Progenitor cell of endocrine pancreas (in vitro differentiated cells): Measurements from ENCODE around the gene NRXN3. TPM values are rescaled to one million over a fixed set of nuclear protein-coding genes. Genes with fewer than 3 reads are reported as not detected.

ENCODE experiments used
- DNase-seq: peaks from one replicate; pipeline ENCODE4 v3.0.0; 2021; ENCODE audit warnings: low spot score; ENCODE audit not compliant: unreplicated experiment
- H3K27ac Mint-ChIP-seq: 2 replicates; pipeline ENCODE4 v1.8.0; 2021; ENCODE audit warnings: mild to moderate bottlenecking, moderate library complexity, mixed read lengths
- H3K27me3 Mint-ChIP-seq: 2 replicates; pipeline ENCODE4 v1.8.0; 2021; ENCODE audit warnings: mixed read lengths
- H3K36me3 Mint-ChIP-seq: 2 replicates; pipeline ENCODE4 v1.8.0; 2022; ENCODE audit warnings: mixed read lengths; ENCODE audit not compliant: insufficient read depth
- H3K4me1 Mint-ChIP-seq: 2 replicates; pipeline ENCODE4 v1.8.0; 2021; ENCODE audit warnings: low read depth, mixed read lengths
- H3K4me3 Mint-ChIP-seq: 2 replicates; pipeline ENCODE4 v1.8.0; 2021; ENCODE audit warnings: low read depth, mild to moderate bottlenecking, moderate library complexity, mixed read lengths
- H3K9me3 Mint-ChIP-seq: 2 replicates; pipeline ENCODE4 v1.8.0; 2021; ENCODE audit warnings: low read depth, mixed read lengths
- total RNA-seq: library from RNA; stranded (reverse); gene quantifications from 2 replicates; pipeline ENCODE4 v1.2.1, GENCODE V29; 2021
- TF ChIP-seq, protein P1 (sequence below): fragments of 200-600 bp; sonication (generic); IDR thresholded peaks from one replicate; pipeline ENCODE4 v1.5.0; 2021; ENCODE audit warnings: antibody characterized with exemption, mild to moderate bottlenecking; ENCODE audit not compliant: unreplicated experiment

Gene NRXN3
- total RNA-seq, 1 donor from 2014 or later = 22.1 TPM

DNA sequence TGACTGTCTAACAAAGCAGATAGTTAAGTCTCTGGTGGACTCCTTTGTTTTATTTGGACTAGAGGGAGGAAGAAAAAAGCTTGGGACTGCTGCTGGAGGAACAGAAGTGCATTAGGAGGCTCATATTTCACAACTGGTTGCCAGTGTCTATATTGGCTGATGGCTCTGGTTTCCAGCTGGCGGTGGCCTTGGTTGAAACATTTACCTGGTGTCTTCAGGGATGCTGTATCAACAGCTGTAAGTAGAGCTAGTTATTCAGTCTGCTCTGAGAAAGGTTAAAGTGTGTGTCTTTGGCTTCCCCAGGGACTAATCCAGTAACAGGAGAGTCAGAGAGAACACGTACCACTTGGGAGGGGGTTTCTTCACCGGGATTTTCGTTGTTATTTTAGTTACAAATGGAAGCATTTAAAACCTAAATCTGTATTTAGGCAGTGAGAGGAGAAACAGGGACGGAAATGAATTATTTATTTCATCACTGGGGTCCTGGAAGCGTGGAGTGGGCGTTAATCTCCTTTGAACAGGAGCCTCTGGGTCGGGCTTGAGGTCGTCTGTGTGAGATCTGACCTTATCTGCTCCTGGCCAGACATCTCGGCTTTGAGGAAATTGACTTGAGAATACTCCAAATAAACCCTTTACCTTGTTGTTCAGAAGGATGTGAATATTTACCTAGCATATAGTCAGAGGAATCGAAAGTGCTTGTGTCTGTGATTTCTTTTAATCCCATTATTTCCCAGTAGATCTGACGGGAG is 149.9 kb downstream of the NRXN3 start:
- TF ChIP-seq, protein P1, sequence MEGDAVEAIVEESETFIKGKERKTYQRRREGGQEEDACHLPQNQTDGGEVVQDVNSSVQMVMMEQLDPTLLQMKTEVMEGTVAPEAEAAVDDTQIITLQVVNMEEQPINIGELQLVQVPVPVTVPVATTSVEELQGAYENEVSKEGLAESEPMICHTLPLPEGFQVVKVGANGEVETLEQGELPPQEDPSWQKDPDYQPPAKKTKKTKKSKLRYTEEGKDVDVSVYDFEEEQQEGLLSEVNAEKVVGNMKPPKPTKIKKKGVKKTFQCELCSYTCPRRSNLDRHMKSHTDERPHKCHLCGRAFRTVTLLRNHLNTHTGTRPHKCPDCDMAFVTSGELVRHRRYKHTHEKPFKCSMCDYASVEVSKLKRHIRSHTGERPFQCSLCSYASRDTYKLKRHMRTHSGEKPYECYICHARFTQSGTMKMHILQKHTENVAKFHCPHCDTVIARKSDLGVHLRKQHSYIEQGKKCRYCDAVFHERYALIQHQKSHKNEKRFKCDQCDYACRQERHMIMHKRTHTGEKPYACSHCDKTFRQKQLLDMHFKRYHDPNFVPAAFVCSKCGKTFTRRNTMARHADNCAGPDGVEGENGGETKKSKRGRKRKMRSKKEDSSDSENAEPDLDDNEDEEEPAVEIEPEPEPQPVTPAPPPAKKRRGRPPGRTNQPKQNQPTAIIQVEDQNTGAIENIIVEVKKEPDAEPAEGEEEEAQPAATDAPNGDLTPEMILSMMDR = no peak
- peaks cover 25% of the 10 kb centered on the region for H3K27me3 Mint-ChIP-seq
- H3K4me1 Mint-ChIP-seq = peaks cover 19% of the 10 kb centered on the region
- H3K27ac Mint-ChIP-seq = no peak overlapping the region
- no peaks in the 10 kb centered on the region for H3K36me3 Mint-ChIP-seq
- no peak for DNase-seq
- no peaks in the 10 kb centered on the region for H3K9me3 Mint-ChIP-seq
- no peak overlapping the region for H3K4me3 Mint-ChIP-seq

DNA sequence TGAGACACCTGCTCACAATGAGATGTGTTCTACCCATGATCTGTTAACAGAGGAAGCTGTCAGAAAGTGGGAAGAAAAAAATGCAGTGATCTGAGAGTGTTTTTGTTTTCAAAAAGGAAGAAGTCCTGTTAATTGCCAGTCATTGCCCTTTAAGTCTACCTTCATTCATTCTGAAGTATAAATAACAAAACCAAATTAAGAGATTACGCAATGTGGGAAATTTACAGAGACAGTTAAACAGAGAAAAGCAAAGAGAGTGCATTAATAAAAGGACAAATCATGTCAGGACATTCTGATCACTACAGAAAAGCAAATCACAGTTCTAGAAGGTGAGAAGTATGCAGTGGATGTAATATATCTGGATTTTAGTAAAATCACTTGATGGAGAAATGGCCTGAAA is 154.2 kb downstream of the NRXN3 start:
- no peak overlapping the region for H3K27ac Mint-ChIP-seq
- no peaks in the 10 kb centered on the region for H3K36me3 Mint-ChIP-seq
- no peak for DNase-seq
- no peaks in the 10 kb centered on the region for H3K9me3 Mint-ChIP-seq
- no peak overlapping the region for H3K4me3 Mint-ChIP-seq
- peaks cover 28% of the 10 kb centered on the region for H3K27me3 Mint-ChIP-seq
- H3K4me1 Mint-ChIP-seq = peaks cover 11% of the 10 kb centered on the region
- TF ChIP-seq, protein P1 = no peak

DNA sequence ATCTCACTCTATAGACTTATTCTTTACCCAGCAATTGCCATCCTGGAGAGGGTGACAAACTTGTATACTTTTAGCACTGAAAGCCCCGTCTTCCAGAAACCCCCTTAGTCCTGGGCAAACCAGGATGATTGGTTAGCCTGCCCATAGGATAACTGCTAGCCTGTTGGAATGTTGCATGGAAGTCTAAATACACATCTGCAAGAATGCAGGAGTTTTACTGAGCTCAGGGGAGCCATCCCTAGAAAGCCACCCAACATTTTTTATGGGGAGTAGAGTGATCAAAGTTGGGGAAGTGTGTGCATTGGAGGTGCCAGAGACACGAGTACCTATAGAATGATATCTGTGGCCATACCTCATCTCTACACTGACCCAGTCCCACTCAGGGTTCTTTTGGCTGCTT is 155.7 kb downstream of the NRXN3 start:
- H3K36me3 Mint-ChIP-seq = no peaks in the 10 kb centered on the region
- peaks cover 3% of the 10 kb centered on the region for H3K4me1 Mint-ChIP-seq
- H3K27me3 Mint-ChIP-seq = peaks cover 21% of the 10 kb centered on the region
- no peak for DNase-seq
- H3K27ac Mint-ChIP-seq = no peak overlapping the region
- no peak overlapping the region for H3K4me3 Mint-ChIP-seq
- TF ChIP-seq, protein P1 = no peak
- H3K9me3 Mint-ChIP-seq = no peaks in the 10 kb centered on the region

DNA sequence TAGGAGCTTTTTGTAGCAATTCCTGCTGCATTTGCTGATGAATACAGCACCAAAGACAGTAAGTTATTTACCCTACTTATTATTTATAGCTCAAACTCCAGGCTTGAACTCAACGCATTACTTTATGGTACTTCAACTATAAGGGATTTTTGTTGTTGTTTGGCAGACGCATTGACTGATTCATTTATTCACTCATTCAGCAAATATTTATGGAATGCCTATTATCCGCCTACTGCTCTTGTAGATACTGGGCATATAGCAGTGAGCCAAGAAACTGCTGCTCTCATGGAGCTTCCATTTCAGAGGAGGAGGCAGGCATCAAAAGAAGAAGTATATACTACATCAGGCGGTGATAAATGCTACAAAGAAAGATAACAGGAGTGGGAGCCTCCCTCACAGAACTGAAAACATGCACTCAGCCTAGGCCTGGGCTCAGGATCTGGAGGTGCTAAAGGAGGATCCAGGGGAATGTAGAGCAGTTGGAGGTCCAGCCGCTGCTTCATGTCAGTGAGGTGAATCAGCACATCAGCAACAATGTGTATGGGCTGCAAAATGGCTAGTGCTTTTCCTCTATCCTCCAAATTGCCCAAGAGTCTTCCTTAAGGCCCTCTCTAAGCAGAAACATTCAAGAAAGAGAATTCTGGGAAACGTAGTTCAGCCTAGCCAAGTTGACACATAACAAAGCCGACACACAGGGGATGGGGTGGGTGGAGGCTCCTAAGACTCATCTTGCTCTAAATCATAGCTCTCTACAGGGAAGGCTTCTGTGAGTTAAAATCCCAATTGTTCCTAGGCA is 157.5 kb downstream of the NRXN3 start:
- H3K36me3 Mint-ChIP-seq = no peaks in the 10 kb centered on the region
- no peak overlapping the region for H3K27ac Mint-ChIP-seq
- DNase-seq = no peak
- TF ChIP-seq, protein P1 = no peak
- peaks cover 6% of the 10 kb centered on the region for H3K27me3 Mint-ChIP-seq
- no peak overlapping the region for H3K4me3 Mint-ChIP-seq
- H3K4me1 Mint-ChIP-seq = peaks cover 3% of the 10 kb centered on the region
- H3K9me3 Mint-ChIP-seq = no peaks in the 10 kb centered on the region

DNA sequence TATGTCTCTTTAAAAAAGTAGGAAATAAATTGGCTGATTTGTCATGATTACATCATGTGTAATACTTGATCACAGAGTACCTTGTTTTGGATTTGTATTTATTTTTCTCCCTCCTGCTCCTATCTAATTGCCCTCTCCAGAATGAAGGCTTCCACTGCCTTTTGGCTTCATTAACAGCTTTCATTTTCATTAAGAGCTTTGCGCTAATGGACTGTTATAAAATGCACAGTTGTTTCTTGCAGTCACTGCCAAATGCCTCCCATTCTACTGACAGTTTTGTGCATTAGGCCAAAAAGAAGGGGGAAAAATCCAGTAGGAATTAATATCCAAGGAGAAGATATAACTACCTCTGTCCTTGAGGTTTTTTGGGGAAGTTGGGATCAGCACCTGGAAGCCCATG is 159.2 kb downstream of the NRXN3 start:
- Mint-ChIP-seq H3K27ac (no peak overlapping the region), H3K4me3 (no peak overlapping the region), H3K27me3 (peaks cover 7% of the 10 kb centered on the region), H3K36me3 (no peaks in the 10 kb centered on the region), H3K9me3 (no peaks in the 10 kb centered on the region), H3K4me1 (no peaks in the 10 kb centered on the region)
- DNase-seq = no peak
- TF ChIP-seq, protein P1 = no peak
